ENCODE data around the gene EIF2S1.

DNA sequence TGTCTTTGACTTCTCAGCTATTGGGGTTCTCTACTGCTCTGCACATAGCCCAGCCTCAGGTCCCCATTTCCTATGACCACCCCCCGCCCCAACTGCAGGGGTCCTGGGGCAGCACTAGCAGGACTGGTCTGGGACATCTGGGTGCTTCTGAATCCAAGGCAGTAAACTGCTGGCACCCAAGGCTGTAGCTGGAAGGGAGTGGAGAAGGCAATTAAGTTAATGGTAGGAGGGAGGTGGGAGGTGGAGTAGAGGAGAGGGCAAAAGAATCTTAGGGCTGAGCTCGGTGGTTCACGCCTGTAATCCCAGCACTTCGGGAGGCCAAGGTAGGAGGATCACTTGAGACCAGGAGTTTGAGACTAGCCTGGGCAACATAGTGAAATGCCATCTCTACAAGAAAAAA, 40.3 kb downstream of the EIF2S1 start:
- TF ChIP-seq, protein P1, sequence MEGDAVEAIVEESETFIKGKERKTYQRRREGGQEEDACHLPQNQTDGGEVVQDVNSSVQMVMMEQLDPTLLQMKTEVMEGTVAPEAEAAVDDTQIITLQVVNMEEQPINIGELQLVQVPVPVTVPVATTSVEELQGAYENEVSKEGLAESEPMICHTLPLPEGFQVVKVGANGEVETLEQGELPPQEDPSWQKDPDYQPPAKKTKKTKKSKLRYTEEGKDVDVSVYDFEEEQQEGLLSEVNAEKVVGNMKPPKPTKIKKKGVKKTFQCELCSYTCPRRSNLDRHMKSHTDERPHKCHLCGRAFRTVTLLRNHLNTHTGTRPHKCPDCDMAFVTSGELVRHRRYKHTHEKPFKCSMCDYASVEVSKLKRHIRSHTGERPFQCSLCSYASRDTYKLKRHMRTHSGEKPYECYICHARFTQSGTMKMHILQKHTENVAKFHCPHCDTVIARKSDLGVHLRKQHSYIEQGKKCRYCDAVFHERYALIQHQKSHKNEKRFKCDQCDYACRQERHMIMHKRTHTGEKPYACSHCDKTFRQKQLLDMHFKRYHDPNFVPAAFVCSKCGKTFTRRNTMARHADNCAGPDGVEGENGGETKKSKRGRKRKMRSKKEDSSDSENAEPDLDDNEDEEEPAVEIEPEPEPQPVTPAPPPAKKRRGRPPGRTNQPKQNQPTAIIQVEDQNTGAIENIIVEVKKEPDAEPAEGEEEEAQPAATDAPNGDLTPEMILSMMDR (IDR thresholded peaks at IDR 0.05): no peak
- TF ChIP-seq POLR2A (IDR thresholded peaks at IDR 0.05): no peak
- TF ChIP-seq EP300 (IDR thresholded peaks at IDR 0.05): no peak
